ENCODE data around the gene YKT6.
A peak's percentile ranks its signal among the peaks of the same experiment; 100 is the strongest.

YKT6 gene

DNA sequence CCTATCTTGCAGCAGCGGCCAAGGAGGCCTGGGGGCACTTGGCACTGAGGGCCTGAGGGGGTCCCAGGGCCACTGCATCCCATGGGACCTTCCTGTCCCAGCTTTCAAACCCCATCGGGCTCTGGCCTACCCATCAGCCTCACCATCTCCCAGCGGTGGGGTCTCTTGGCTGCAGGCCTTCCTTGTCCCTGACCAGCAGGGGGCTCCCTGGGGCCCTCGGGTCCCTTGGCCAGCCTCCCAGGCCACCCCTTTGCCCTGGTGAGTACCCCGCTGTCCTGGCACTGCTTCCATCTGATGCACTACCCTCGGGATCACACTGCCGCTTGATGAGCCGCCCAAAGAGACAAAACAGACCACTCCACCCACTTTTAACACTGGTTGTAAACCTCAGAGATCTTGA, 43.5 kb downstream of the YKT6 start:
- TF ChIP-seq ISL1 (CRISPR knock-in tag; IDR thresholded peaks at IDR 0.05) (no peak), RARB (CRISPR knock-in tag; IDR thresholded peaks at IDR 0.05) (no peak), TOX (CRISPR knock-in tag; IDR thresholded peaks at IDR 0.05; ENCODE audit: borderline replicate concordance) (no peak), BACH2 (CRISPR knock-in tag; IDR thresholded peaks at IDR 0.05; ENCODE audit: borderline replicate concordance) (no peak), GLIS3 (CRISPR knock-in tag; IDR thresholded peaks at IDR 0.05) (no peak), ARNTL (CRISPR knock-in tag; IDR thresholded peaks at IDR 0.05; ENCODE audit: borderline replicate concordance, low read depth) (no peak), PPARA (CRISPR knock-in tag; IDR thresholded peaks at IDR 0.05; ENCODE audit: borderline replicate concordance) (no peak), SNAI2 (CRISPR knock-in tag; IDR thresholded peaks at IDR 0.05) (no peak), ZFP30 (CRISPR knock-in tag; IDR thresholded peaks at IDR 0.05) (no peak), ZFP3 (CRISPR knock-in tag; IDR thresholded peaks at IDR 0.05) (no peak), ZNF70 (CRISPR knock-in tag; IDR thresholded peaks at IDR 0.05) (no peak), TCF4 (CRISPR knock-in tag; IDR thresholded peaks at IDR 0.05; ENCODE audit: borderline replicate concordance) (no peak), CSDC2 (CRISPR knock-in tag; IDR thresholded peaks at IDR 0.05) (no peak), OSR1 (CRISPR knock-in tag; IDR thresholded peaks at IDR 0.05) (no peak), ZC3H10 (CRISPR knock-in tag; IDR thresholded peaks at IDR 0.05) (no peak)
- TF ChIP-seq, protein P1, sequence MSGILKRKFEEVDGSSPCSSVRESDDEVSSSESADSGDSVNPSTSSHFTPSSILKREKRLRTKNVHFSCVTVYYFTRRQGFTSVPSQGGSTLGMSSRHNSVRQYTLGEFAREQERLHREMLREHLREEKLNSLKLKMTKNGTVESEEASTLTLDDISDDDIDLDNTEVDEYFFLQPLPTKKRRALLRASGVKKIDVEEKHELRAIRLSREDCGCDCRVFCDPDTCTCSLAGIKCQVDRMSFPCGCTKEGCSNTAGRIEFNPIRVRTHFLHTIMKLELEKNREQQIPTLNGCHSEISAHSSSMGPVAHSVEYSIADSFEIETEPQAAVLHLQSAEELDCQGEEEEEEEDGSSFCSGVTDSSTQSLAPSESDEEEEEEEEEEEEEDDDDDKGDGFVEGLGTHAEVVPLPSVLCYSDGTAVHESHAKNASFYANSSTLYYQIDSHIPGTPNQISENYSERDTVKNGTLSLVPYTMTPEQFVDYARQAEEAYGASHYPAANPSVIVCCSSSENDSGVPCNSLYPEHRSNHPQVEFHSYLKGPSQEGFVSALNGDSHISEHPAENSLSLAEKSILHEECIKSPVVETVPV (CRISPR knock-in tag; IDR thresholded peaks at IDR 0.05): no peak
- TF ChIP-seq, protein P2, sequence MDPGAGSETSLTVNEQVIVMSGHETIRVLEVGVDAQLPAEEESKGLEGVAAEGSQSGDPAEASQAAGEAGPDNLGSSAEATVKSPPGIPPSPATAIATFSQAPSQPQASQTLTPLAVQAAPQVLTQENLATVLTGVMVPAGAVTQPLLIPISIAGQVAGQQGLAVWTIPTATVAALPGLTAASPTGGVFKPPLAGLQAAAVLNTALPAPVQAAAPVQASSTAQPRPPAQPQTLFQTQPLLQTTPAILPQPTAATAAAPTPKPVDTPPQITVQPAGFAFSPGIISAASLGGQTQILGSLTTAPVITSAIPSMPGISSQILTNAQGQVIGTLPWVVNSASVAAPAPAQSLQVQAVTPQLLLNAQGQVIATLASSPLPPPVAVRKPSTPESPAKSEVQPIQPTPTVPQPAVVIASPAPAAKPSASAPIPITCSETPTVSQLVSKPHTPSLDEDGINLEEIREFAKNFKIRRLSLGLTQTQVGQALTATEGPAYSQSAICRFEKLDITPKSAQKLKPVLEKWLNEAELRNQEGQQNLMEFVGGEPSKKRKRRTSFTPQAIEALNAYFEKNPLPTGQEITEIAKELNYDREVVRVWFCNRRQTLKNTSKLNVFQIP (CRISPR knock-in tag; IDR thresholded peaks at IDR 0.05; ENCODE audit: borderline replicate concordance, low read depth): no peak
- TF ChIP-seq, protein P3, sequence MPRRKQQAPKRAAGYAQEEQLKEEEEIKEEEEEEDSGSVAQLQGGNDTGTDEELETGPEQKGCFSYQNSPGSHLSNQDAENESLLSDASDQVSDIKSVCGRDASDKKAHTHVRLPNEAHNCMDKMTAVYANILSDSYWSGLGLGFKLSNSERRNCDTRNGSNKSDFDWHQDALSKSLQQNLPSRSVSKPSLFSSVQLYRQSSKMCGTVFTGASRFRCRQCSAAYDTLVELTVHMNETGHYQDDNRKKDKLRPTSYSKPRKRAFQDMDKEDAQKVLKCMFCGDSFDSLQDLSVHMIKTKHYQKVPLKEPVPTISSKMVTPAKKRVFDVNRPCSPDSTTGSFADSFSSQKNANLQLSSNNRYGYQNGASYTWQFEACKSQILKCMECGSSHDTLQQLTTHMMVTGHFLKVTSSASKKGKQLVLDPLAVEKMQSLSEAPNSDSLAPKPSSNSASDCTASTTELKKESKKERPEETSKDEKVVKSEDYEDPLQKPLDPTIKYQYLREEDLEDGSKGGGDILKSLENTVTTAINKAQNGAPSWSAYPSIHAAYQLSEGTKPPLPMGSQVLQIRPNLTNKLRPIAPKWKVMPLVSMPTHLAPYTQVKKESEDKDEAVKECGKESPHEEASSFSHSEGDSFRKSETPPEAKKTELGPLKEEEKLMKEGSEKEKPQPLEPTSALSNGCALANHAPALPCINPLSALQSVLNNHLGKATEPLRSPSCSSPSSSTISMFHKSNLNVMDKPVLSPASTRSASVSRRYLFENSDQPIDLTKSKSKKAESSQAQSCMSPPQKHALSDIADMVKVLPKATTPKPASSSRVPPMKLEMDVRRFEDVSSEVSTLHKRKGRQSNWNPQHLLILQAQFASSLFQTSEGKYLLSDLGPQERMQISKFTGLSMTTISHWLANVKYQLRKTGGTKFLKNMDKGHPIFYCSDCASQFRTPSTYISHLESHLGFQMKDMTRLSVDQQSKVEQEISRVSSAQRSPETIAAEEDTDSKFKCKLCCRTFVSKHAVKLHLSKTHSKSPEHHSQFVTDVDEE (CRISPR knock-in tag; IDR thresholded peaks at IDR 0.05): no peak
- TF ChIP-seq, protein P4, sequence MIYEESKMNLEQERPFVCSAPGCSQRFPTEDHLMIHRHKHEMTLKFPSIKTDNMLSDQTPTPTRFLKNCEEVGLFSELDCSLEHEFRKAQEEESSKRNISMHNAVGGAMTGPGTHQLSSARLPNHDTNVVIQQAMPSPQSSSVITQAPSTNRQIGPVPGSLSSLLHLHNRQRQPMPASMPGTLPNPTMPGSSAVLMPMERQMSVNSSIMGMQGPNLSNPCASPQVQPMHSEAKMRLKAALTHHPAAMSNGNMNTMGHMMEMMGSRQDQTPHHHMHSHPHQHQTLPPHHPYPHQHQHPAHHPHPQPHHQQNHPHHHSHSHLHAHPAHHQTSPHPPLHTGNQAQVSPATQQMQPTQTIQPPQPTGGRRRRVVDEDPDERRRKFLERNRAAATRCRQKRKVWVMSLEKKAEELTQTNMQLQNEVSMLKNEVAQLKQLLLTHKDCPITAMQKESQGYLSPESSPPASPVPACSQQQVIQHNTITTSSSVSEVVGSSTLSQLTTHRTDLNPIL (CRISPR knock-in tag; IDR thresholded peaks at IDR 0.05; ENCODE audit: low read depth): no peak
- TF ChIP-seq, protein P5, sequence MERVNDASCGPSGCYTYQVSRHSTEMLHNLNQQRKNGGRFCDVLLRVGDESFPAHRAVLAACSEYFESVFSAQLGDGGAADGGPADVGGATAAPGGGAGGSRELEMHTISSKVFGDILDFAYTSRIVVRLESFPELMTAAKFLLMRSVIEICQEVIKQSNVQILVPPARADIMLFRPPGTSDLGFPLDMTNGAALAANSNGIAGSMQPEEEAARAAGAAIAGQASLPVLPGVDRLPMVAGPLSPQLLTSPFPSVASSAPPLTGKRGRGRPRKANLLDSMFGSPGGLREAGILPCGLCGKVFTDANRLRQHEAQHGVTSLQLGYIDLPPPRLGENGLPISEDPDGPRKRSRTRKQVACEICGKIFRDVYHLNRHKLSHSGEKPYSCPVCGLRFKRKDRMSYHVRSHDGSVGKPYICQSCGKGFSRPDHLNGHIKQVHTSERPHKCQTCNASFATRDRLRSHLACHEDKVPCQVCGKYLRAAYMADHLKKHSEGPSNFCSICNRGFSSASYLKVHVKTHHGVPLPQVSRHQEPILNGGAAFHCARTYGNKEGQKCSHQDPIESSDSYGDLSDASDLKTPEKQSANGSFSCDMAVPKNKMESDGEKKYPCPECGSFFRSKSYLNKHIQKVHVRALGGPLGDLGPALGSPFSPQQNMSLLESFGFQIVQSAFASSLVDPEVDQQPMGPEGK (CRISPR knock-in tag; IDR thresholded peaks at IDR 0.05; ENCODE audit: borderline replicate concordance): no peak
- ATAC-seq: 0 out of 3 replicates have a peak, but pooled peaks have one; percentile 8

DNA sequence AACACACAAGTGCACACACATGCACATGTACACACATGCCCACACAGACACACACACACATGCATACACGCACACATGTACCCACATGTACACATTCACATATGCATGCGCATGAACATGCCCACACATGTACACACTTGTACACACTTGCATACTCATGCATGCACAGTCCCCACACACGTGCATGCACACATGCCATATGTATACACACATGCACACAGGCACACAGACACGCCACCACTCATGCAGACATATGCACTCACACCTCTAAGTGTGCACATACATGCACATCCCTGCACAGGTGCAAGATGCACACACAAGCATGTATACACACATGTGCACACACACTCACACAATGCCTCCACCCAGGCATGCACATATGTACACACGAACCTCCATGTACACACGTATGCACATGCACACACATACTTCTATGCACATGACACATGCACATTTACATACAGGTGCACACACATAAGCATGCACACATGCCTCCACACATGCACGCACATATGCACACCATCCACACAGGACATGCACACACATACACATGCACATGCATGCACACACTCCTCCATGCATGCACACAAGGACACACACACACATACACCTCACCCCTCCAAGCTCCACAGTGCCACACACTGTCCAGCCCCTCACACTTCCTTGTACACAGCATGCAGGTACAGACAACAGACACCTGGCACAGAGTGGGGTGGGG, 45.8 kb downstream of the YKT6 start:
- ATAC-seq: no peak
- TF ChIP-seq, protein P3 (CRISPR knock-in tag; IDR thresholded peaks at IDR 0.05): no peak
- no peak for TF ChIP-seq ZC3H10 (CRISPR knock-in tag; IDR thresholded peaks at IDR 0.05)
- no peak for TF ChIP-seq GLIS3 (CRISPR knock-in tag; IDR thresholded peaks at IDR 0.05)
- TF ChIP-seq ARNTL (CRISPR knock-in tag; IDR thresholded peaks at IDR 0.05; ENCODE audit: borderline replicate concordance, low read depth): no peak
- no peak for TF ChIP-seq TCF4 (CRISPR knock-in tag; IDR thresholded peaks at IDR 0.05; ENCODE audit: borderline replicate concordance)
- no peak for TF ChIP-seq TOX (CRISPR knock-in tag; IDR thresholded peaks at IDR 0.05; ENCODE audit: borderline replicate concordance)
- TF ChIP-seq OSR1 (CRISPR knock-in tag; IDR thresholded peaks at IDR 0.05): no peak
- TF ChIP-seq, protein P2 (CRISPR knock-in tag; IDR thresholded peaks at IDR 0.05; ENCODE audit: borderline replicate concordance, low read depth): no peak
- TF ChIP-seq SNAI2 (CRISPR knock-in tag; IDR thresholded peaks at IDR 0.05): no peak
- TF ChIP-seq ISL1 (CRISPR knock-in tag; IDR thresholded peaks at IDR 0.05): no peak
- TF ChIP-seq, protein P1 (CRISPR knock-in tag; IDR thresholded peaks at IDR 0.05): no peak
- TF ChIP-seq RARB (CRISPR knock-in tag; IDR thresholded peaks at IDR 0.05): no peak
- TF ChIP-seq BACH2 (CRISPR knock-in tag; IDR thresholded peaks at IDR 0.05; ENCODE audit: borderline replicate concordance): no peak
- no peak for TF ChIP-seq ZNF565 (CRISPR knock-in tag; conservative IDR thresholded peaks at IDR 0.05; ENCODE audit: low read depth)
- no peak for TF ChIP-seq ZFP30 (CRISPR knock-in tag; IDR thresholded peaks at IDR 0.05)
- TF ChIP-seq PPARA (CRISPR knock-in tag; IDR thresholded peaks at IDR 0.05; ENCODE audit: borderline replicate concordance): no peak

Measured in SK-N-SH treated with all-trans-retinoic acid at 6 μM for 48 hours (cell line).